Measurements from ENCODE around the gene MSL1. TPM values are rescaled to one million over a fixed set of nuclear protein-coding genes. Genes with fewer than 3 reads are reported as not detected.
"Not testable (repeated sequence)": the region's sequence is repeated elsewhere in the genome, so short reads cannot be mapped to it uniquely, and the experiment has no call there.

MSL1 gene
- total and polyA plus RNA-seq, 9 of the 15 experiments (the other 6 are each of a cell fraction or from before 2014, with no cell fraction given): 13.8 to 120 (median 61.9) TPM

- no peak for TF ChIP-seq GABPA (tag; conservative IDR thresholded peaks at IDR 0.05; ENCODE audit: low read depth)
- TF ChIP-seq NFE2 (IDR thresholded peaks at IDR 0.05; ENCODE audit: low read depth): no peak; the same call in 1 of the 2 replicates
- TF ChIP-seq ZNF12 (CRISPR knock-in tag; IDR thresholded peaks at IDR 0.05): no peak
- TF ChIP-seq ETV1 (tag; conservative IDR thresholded peaks at IDR 0.05; ENCODE audit: low read depth): no peak
- no peak for TF ChIP-seq DNMT1 (IDR thresholded peaks at IDR 0.05)
Measured at GRCh38 chr17:40139566-40140058, 17.8 kb downstream of the MSL1 start (continued).

GRCh38 chr17:40143166-40143565 is 21.4 kb downstream of the MSL1 start:
- DNase-seq (ENCODE audit: extremely low read depth in 1 of 4, low spot score in 3 of 4); H3K9ac ChIP-seq (ENCODE audit: insufficient read depth in 1 of 2, low read depth in 2 of 2, low read length in 2 of 2); BruUV-seq (replicated peaks); H3K4me3 ChIP-seq; H3K9me3 ChIP-seq (replicated peaks; ENCODE audit: control insufficient read depth, insufficient read depth, low read depth, low read length); H4K20me1 ChIP-seq (replicated peaks; ENCODE audit: control insufficient read depth, insufficient read depth, low read length); ATAC-seq; H3K4me2 ChIP-seq (ENCODE audit: insufficient read depth, low read length); CTCF ChIA-PET (ENCODE audit: low intra/inter-chr PET ratio); intact Hi-C loops (cut with micrococcal nuclease); H3K27ac ChIP-seq (ENCODE audit: extremely low read depth, low read depth, low read length); H3K9me1 ChIP-seq (ENCODE audit: control insufficient read depth, insufficient read depth, low read length); FAIRE-seq; H3K27me3 ChIP-seq (ENCODE audit: control insufficient read depth in 2 of 2, insufficient read depth in 2 of 2, low read length in 2 of 2); in situ Hi-C loops (cut with MboI); H2AFZ ChIP-seq (ENCODE audit: low read depth, low read length): not testable (repeated sequence)
- H3K79me2 ChIP-seq (ENCODE audit: control insufficient read depth, insufficient read depth, low read length): peaks cover 54% of the 10 kb centered on the region
- H3K4me1 ChIP-seq (replicated peaks in 1 of 2; ENCODE audit: control insufficient read depth in 2 of 2, insufficient read depth in 2 of 2, low read length in 2 of 2): peaks cover 9 to 11% of the 10 kb centered on the region in 2 experiments; a peak in 4 of 5 replicates
- POLR2A ChIA-PET: interaction anchor here (0.8 to 1.5 kb wide), 3 partner anchors 8 to 19 kb away, joined by 3 to 5 read pairs (median 4); no protein-coding TSS in a partner anchor
- 97% methylated on average over 3 of the region's 3 CpGs for WGBS (ENCODE audit: insufficient coverage, low coverage, missing lambda C conversion rate)
- H3K36me3 ChIP-seq (ENCODE audit: control insufficient read depth, insufficient read depth, low read length): peaks cover 46% of the 10 kb centered on the region
